ENCODE results near the gene JPH4. TPM values are rescaled to one million over a fixed set of nuclear protein-coding genes. Genes with fewer than 3 reads are reported as not detected.
"Not testable (repeated sequence)": the region's sequence is repeated elsewhere in the genome, so short reads cannot be mapped to it uniquely, and the experiment has no call there.

Gene JPH4
- total RNA-seq, 2 donors from 2014 or later, result 1.3 TPM; not detected in 1

- Histone ChIP-seq H3K4me3 (no peak overlapping the region), H3K4me1 (ENCODE audit: control insufficient read depth in 1 of 2, low read depth in 2 of 2) (no peaks in the 10 kb centered on the region), H3K27me3 (replicated peaks; ENCODE audit: insufficient read depth) (no peaks in the 10 kb centered on the region), H3K36me3 (no peaks in the 10 kb centered on the region), H3K9me3 (no peaks in the 10 kb centered on the region), H3K27ac (no peak overlapping the region)
- TF ChIP-seq CTCF (IDR thresholded peaks at IDR 0.05), result no peak
- no peak for ATAC-seq (ENCODE audit: insufficient number of reproducible peaks, low FRiP score, low read depth)
- DNase-seq (ENCODE audit: low spot score), result no peak
These were observed 11.6 kb upstream of the JPH4 start for GRCh38 chr14:23590198-23590597.

GRCh38 chr14:23589606-23590005 is 11.0 kb upstream of the JPH4 start:
- TF ChIP-seq CTCF (IDR thresholded peaks at IDR 0.05), result no peak
- no peaks in the 10 kb centered on the region for H3K27me3 ChIP-seq (replicated peaks; ENCODE audit: insufficient read depth)
- H3K4me3 ChIP-seq, result no peak overlapping the region
- no peaks in the 10 kb centered on the region for H3K4me1 ChIP-seq (ENCODE audit: control insufficient read depth in 1 of 2, low read depth in 2 of 2)
- no peak for DNase-seq (ENCODE audit: low spot score)
- no peak overlapping the region for H3K27ac ChIP-seq
- no peaks in the 10 kb centered on the region for H3K36me3 ChIP-seq
- no peak for ATAC-seq (ENCODE audit: insufficient number of reproducible peaks, low FRiP score, low read depth)
- H3K9me3 ChIP-seq, result no peaks in the 10 kb centered on the region

- peak; percentile 32 for TF ChIP-seq CTCF (IDR thresholded peaks at IDR 0.05)
- H3K4me3 ChIP-seq, result no peak overlapping the region
- no peaks in the 10 kb centered on the region for H3K9me3 ChIP-seq
- no peak for ATAC-seq (ENCODE audit: insufficient number of reproducible peaks, low FRiP score, low read depth)
- H3K27me3 ChIP-seq (replicated peaks; ENCODE audit: insufficient read depth), result no peaks in the 10 kb centered on the region
- H3K27ac ChIP-seq, result no peak overlapping the region
- H3K36me3 ChIP-seq, result no peaks in the 10 kb centered on the region
- peak; percentile 34 for DNase-seq (ENCODE audit: low spot score)
- H3K4me1 ChIP-seq (ENCODE audit: control insufficient read depth in 1 of 2, low read depth in 2 of 2), result no peaks in the 10 kb centered on the region
These were observed 10.5 kb upstream of the JPH4 start for GRCh38 chr14:23588884-23589598.

GRCh38 chr14:23584527-23585203 is 6.1 kb upstream of the JPH4 start:
- H3K36me3 ChIP-seq; H3K9me3 ChIP-seq; ATAC-seq (ENCODE audit: insufficient number of reproducible peaks, low FRiP score, low read depth); H3K27me3 ChIP-seq (replicated peaks; ENCODE audit: insufficient read depth); DNase-seq (ENCODE audit: low spot score); H3K4me1 ChIP-seq (ENCODE audit: control insufficient read depth in 1 of 2, low read depth in 2 of 2); H3K4me3 ChIP-seq; H3K27ac ChIP-seq: not testable (repeated sequence)

- H3K27ac ChIP-seq; H3K9me3 ChIP-seq; H3K4me1 ChIP-seq (ENCODE audit: control insufficient read depth in 1 of 2, low read depth in 2 of 2); ATAC-seq (ENCODE audit: insufficient number of reproducible peaks, low FRiP score, low read depth); H3K36me3 ChIP-seq; H3K4me3 ChIP-seq; DNase-seq (ENCODE audit: low spot score); H3K27me3 ChIP-seq (replicated peaks; ENCODE audit: insufficient read depth): not testable (repeated sequence)
These were observed 5.4 kb upstream of the JPH4 start for GRCh38 chr14:23583761-23584526.
